Fibroblast of lung (primary cell): ENCODE data around the gene GRIK2. TPM values are rescaled to one million over a fixed set of nuclear protein-coding genes. Genes with fewer than 3 reads are reported as not detected.

Source experiments
- DNase-seq, 2 donors: peaks; one replicate each; pipeline versions ENCODE4 v3.0.0 to v3.0.0-alpha.2; 2010; ENCODE audit warnings: low read depth in 2 of 2
- H2AFZ ChIP-seq: 2 replicates; pipeline ENCODE4 v1.5.1; 2012; ENCODE audit warnings: low read length, control low read depth, inconsistent platforms
- H3K27ac ChIP-seq: 2 replicates; pipeline ENCODE4 v1.5.1; 2011; ENCODE audit warnings: low read length, control low read depth; ENCODE audit not compliant: insufficient read depth
- H3K27me3 ChIP-seq: 2 replicates; pipeline ENCODE4 v1.5.1; 2011; ENCODE audit warnings: mild to moderate bottlenecking, low read length; ENCODE audit not compliant: control insufficient read depth, insufficient read depth
- H3K36me3 ChIP-seq: 2 replicates; pipeline ENCODE4 v1.5.1; 2011; ENCODE audit warnings: low read length; ENCODE audit not compliant: control insufficient read depth, insufficient read depth
- H3K4me1 ChIP-seq: 2 replicates; pipeline ENCODE4 v1.5.1; 2011; ENCODE audit warnings: low read length; ENCODE audit not compliant: control insufficient read depth, insufficient read depth; ENCODE audit errors: extremely low read depth
- H3K4me2 ChIP-seq: 2 replicates; pipeline ENCODE4 v1.5.1; 2011; ENCODE audit warnings: low read length, control low read depth; ENCODE audit not compliant: insufficient read depth; ENCODE audit errors: extremely low read depth
- H3K4me3 ChIP-seq, 4 experiments: fragments of 200-600 bp in 1 of 4; sonication (generic) in 1 of 4; replicated peaks in 1 of 4; 2 replicates each; pipeline ENCODE4 v1.5.1; 2011 to 2016; ENCODE audit warnings: low read length in 4 of 4, low read depth in 3 of 4, mild to moderate bottlenecking in 3 of 4, control low read depth in 2 of 4, inconsistent platforms in 1 of 4, mixed read lengths in 1 of 4; ENCODE audit not compliant: insufficient read depth in 1 of 4; ENCODE audit errors: control extremely low read depth in 1 of 4
- H3K79me2 ChIP-seq: 2 replicates; pipeline ENCODE4 v1.5.1; 2012; ENCODE audit warnings: mild to moderate bottlenecking, low read length, inconsistent platforms; ENCODE audit not compliant: control insufficient read depth, insufficient read depth
- H3K9ac ChIP-seq: 2 replicates; pipeline ENCODE4 v1.5.1; 2011; ENCODE audit warnings: mild to moderate bottlenecking, low read length, control low read depth; ENCODE audit not compliant: insufficient read depth
- H3K9me3 ChIP-seq: 2 replicates; pipeline ENCODE4 v1.5.1; 2012; ENCODE audit warnings: low read depth, low read length; ENCODE audit not compliant: control insufficient read depth, insufficient read depth
- H4K20me1 ChIP-seq: 2 replicates; pipeline ENCODE4 v1.5.1; 2011; ENCODE audit warnings: low read length; ENCODE audit not compliant: control insufficient read depth, insufficient read depth; ENCODE audit errors: extremely low read depth
- CTCF ChIP-seq, 2 donors: IDR thresholded peaks in 1 of 2; conservative IDR thresholded peaks in 1 of 2; 1 replicate in 1 of 2; 2 replicates in 1 of 2; pipeline ENCODE4 v1.5.1; 2011 to 2012; ENCODE audit warnings: low read length in 2 of 2, control low read depth in 1 of 2, inconsistent platforms in 1 of 2, low read depth in 1 of 2, mild to moderate bottlenecking in 1 of 2
- EZH2 ChIP-seq: IDR thresholded peaks from 2 replicates; pipeline ENCODE4 v1.5.1; 2012; ENCODE audit warnings: low read length, control low read depth, mild to moderate bottlenecking; ENCODE audit errors: missing control alignments
- polyA plus RNA-seq, 2 donors: library from polyadenylated mRNA; depleted of rRNA in 1 of 2; stranded (reverse) in 1 of 2; unstranded in 1 of 2; fragments of >200 nt; gene quantifications; 2 replicates each; pipeline ENCODE4 v1.2.1, GENCODE V29; 2011 to 2012; ENCODE audit warnings: missing spikeins in 1 of 2
- total RNA-seq: library from RNA; depleted of rRNA; stranded (reverse); fragments of >200 nt; gene quantifications from 2 replicates; pipeline ENCODE4 v1.2.1, GENCODE V29; 2014

The GRIK2 gene
- total and polyA plus RNA-seq, 2 donors (not counting 1 experiment from before 2014, with no cell fraction given) = 0.33 to 0.40 TPM

- Histone ChIP-seq H3K4me3 (no peak overlapping the region), H3K27ac (no peak overlapping the region), H4K20me1 (no peaks in the 10 kb centered on the region), H2AFZ (no peak overlapping the region), H3K36me3 (no peaks in the 10 kb centered on the region), H3K27me3 (no peaks in the 10 kb centered on the region), H3K9me3 (no peaks in the 10 kb centered on the region), H3K4me1 (no peaks in the 10 kb centered on the region), H3K4me2 (no peak overlapping the region), H3K9ac (no peak overlapping the region), H3K79me2 (no peaks in the 10 kb centered on the region)
- TF ChIP-seq EZH2 (no peak), CTCF (conservative IDR thresholded peaks at IDR 0.05 in 1 of 2, IDR thresholded peaks at IDR 0.05 in 1 of 2; ENCODE audit: low read depth in 1 of 2, low read length in 2 of 2) (no peak)
- no peak for DNase-seq
Measured at GRCh38 chr6:101689156-101689555, 295.6 kb downstream of the GRIK2 start.

- no peak for TF ChIP-seq CTCF (conservative IDR thresholded peaks at IDR 0.05 in 1 of 2, IDR thresholded peaks at IDR 0.05 in 1 of 2; ENCODE audit: low read depth in 1 of 2, low read length in 2 of 2)
- no peak for TF ChIP-seq EZH2
- no peak overlapping the region for H2AFZ ChIP-seq
- H3K27ac ChIP-seq = no peak overlapping the region
Measured at GRCh38 chr6:101689695-101690094, 296.2 kb downstream of the GRIK2 start.

GRCh38 chr6:101700655-101701054, 307.1 kb downstream of the GRIK2 start:
- Histone ChIP-seq H3K27ac (no peak overlapping the region), H3K36me3 (no peaks in the 10 kb centered on the region), H3K79me2 (no peaks in the 10 kb centered on the region), H3K4me3 (no peak overlapping the region), H3K4me2 (no peak overlapping the region), H3K9me3 (no peaks in the 10 kb centered on the region), H3K9ac (no peak overlapping the region), H4K20me1 (no peaks in the 10 kb centered on the region), H2AFZ (no peak overlapping the region), H3K27me3 (no peaks in the 10 kb centered on the region), H3K4me1 (no peaks in the 10 kb centered on the region)
- no peak for DNase-seq
- no peak for TF ChIP-seq EZH2
- no peak for TF ChIP-seq CTCF (conservative IDR thresholded peaks at IDR 0.05 in 1 of 2, IDR thresholded peaks at IDR 0.05 in 1 of 2; ENCODE audit: low read depth in 1 of 2, low read length in 2 of 2)

More at GRCh38 chr6:101689695-101690094, 296.2 kb downstream of the GRIK2 start:
- Histone ChIP-seq H4K20me1 (no peaks in the 10 kb centered on the region), H3K4me2 (no peak overlapping the region), H3K27me3 (no peaks in the 10 kb centered on the region), H3K79me2 (no peaks in the 10 kb centered on the region), H3K36me3 (no peaks in the 10 kb centered on the region), H3K9ac (no peak overlapping the region), H3K9me3 (no peaks in the 10 kb centered on the region), H3K4me3 (no peak overlapping the region), H3K4me1 (no peaks in the 10 kb centered on the region)
- no peak for DNase-seq
